Activated B cell treated with CpG ODN at 0.5 μM for 24 hours (primary cell): ENCODE data around the gene LMO7. TPM values are rescaled to one million over a fixed set of nuclear protein-coding genes. Genes with fewer than 3 reads are reported as not detected.
"Not testable (repeated sequence)": the region's sequence is repeated elsewhere in the genome, so short reads cannot be mapped to it uniquely, and the experiment has no call there.

ENCODE experiments used
- ATAC-seq: fragments of 200-7000 bp; cut with Tn5 transposase; one replicate; pipeline ENCODE4 v1.10.0; 2021; ENCODE audit warnings: low read depth, mild to moderate bottlenecking, moderate library complexity
- CTCF ChIA-PET: fragments of 350-600 bp; sonication (Branson Sonifier 250); formaldehyde crosslinking; loops from one replicate; lab custom pipeline; 2021; ENCODE audit warnings: antibody characterized with exemption; lab: Charles Lee
- POLR2A ChIA-PET: fragments of 350-600 bp; sonication (Branson Sonifier 250); formaldehyde crosslinking; loops from one replicate; lab custom pipeline; 2021; ENCODE audit warnings: antibody characterized with exemption; lab: Charles Lee
- DNase-seq: peaks from one replicate; pipeline ENCODE4 v3.0.0; 2022
- H3K27ac Mint-ChIP-seq: one replicate; pipeline ENCODE4 v1.8.0; 2020; ENCODE audit warnings: mixed read lengths
- H3K27me3 Mint-ChIP-seq: one replicate; pipeline ENCODE4 v1.8.0; 2021; ENCODE audit warnings: mixed read lengths
- H3K36me3 Mint-ChIP-seq: one replicate; pipeline ENCODE4 v1.8.0; 2021; ENCODE audit warnings: low read depth, mixed read lengths
- H3K4me1 Mint-ChIP-seq: one replicate; pipeline ENCODE4 v1.8.0; 2021; ENCODE audit warnings: mixed read lengths
- H3K4me3 Mint-ChIP-seq: one replicate; pipeline ENCODE4 v1.8.0; 2020; ENCODE audit warnings: mild to moderate bottlenecking, mixed read lengths
- H3K9me3 Mint-ChIP-seq: one replicate; pipeline ENCODE4 v1.8.0; 2020; ENCODE audit warnings: mixed read lengths
- CTCF ChIP-seq: fragments of 200-600 bp; IDR thresholded peaks from one replicate; pipeline ENCODE4 v1.8.0; 2022; ENCODE audit warnings: antibody characterized with exemption, mild to moderate bottlenecking
- intact Hi-C: fragments of 100-400 bp; cut with micrococcal nuclease; formaldehyde crosslinking; loops from one replicate; pipeline ENCODE4 v1.15.1; 2024
- total RNA-seq: library from RNA; stranded (reverse); gene quantifications from 2 replicates; pipeline ENCODE4 v1.2.3, GENCODE V29; 2022

Gene LMO7
- total RNA-seq, 1 donor from 2014 or later: 19.5 TPM

- no peaks in the 10 kb centered on the region for H3K27me3 Mint-ChIP-seq
- no peak for ATAC-seq
- no peak for TF ChIP-seq CTCF
- no peak overlapping the region for H3K4me3 Mint-ChIP-seq
- ChIA-PET CTCF (no interaction called here), POLR2A (no interaction called here)
- no peaks in the 10 kb centered on the region for H3K4me1 Mint-ChIP-seq
- H3K9me3 Mint-ChIP-seq: no peaks in the 10 kb centered on the region
- no peak overlapping the region for H3K27ac Mint-ChIP-seq
- no peak for DNase-seq
- intact Hi-C loops: no loop called here
- H3K36me3 Mint-ChIP-seq: peaks cover 8% of the 10 kb centered on the region
Observed at GRCh38 chr13:75724752-75725517, 88.8 kb downstream of the LMO7 start.

DNA sequence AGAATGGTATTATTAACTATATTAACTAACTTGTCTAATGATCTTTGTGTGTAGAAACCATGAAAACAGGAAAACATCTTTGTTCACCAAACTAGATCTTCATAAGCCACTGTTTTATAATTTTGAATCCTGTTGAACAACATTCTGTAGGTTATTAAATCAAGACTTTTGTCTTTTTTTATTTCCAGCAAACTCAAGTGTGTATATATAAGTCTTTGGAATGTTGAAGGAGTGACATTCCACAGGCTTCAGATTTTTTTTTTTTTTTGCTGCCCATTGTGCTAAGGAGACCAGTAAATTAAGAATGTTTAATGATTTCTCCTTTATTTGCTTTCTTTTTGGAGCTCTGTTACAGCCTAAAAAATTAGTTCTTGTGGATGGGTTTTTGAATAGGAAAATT is 89.6 kb downstream of the LMO7 start:
- no peaks in the 10 kb centered on the region for H3K27me3 Mint-ChIP-seq
- no peak for DNase-seq
- H3K4me3 Mint-ChIP-seq: no peak overlapping the region
- peaks cover 10% of the 10 kb centered on the region for H3K36me3 Mint-ChIP-seq
- POLR2A ChIA-PET: no interaction called here
- TF ChIP-seq CTCF: no peak
- CTCF ChIA-PET: no interaction called here
- H3K27ac Mint-ChIP-seq: no peak overlapping the region
- no peaks in the 10 kb centered on the region for H3K9me3 Mint-ChIP-seq
- no peaks in the 10 kb centered on the region for H3K4me1 Mint-ChIP-seq
- no peak for ATAC-seq
- intact Hi-C loops: no loop called here

- Mint-ChIP-seq H3K27me3 (no peaks in the 10 kb centered on the region), H3K9me3 (peaks cover 3% of the 10 kb centered on the region), H3K4me1 (no peaks in the 10 kb centered on the region), H3K4me3 (no peak overlapping the region), H3K27ac (no peak overlapping the region), H3K36me3 (peaks cover 14% of the 10 kb centered on the region)
- no peak for TF ChIP-seq CTCF
- DNase-seq (no peak), ATAC-seq (no peak)
- intact Hi-C loops: no loop called here
- POLR2A ChIA-PET: no interaction called here
- CTCF ChIA-PET: no interaction called here
Observed at GRCh38 chr13:75726306-75726705, 90.2 kb downstream of the LMO7 start.

DNA sequence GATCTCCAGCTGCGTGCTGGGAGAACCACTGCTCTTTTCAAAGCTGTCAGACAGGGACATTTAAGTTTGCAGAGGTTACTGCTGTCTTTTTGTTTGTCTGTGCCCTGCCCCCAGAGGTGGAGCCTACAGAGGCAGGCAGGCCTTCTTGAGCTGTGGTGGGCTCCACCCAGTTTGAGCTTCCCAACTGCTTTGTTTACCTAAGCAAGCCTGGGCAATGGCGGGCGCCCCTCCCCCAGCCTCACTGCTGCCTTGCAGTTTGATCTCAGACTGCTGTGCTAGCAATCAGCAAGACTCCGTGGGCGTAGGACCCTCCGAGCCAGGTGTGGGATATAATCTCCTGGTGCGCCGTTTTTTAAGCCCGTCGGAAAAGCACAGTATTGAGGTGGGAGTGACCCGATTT is 97.0 kb downstream of the LMO7 start:
- intact Hi-C loops, ATAC-seq, H3K9me3 Mint-ChIP-seq, H3K27ac Mint-ChIP-seq, POLR2A ChIA-PET, CTCF ChIA-PET, DNase-seq, H3K27me3 Mint-ChIP-seq, H3K4me3 Mint-ChIP-seq, H3K4me1 Mint-ChIP-seq: not testable (repeated sequence)
- H3K36me3 Mint-ChIP-seq: peaks cover 15% of the 10 kb centered on the region

DNA sequence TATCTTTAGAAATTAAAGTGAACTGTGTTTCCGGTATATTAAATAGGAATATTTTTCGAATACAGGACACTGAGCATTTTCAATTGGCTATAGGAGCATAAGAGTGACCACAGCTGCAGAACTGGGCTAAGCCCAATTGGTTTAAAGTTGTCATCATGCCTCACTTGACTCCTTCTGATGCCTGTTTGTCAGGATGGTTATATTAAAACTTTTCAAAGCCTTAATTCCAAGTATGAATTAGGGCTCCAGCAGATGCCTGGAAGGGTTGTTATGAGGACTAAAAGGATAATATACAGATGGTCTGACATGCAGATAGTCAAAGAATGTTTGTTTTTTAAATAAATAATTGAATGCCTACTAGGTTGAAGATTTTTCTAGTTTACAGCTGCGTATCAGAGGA is 100.0 kb downstream of the LMO7 start:
- Mint-ChIP-seq H3K9me3 (peaks cover 2% of the 10 kb centered on the region), H3K27me3 (no peaks in the 10 kb centered on the region), H3K36me3 (peaks cover 6% of the 10 kb centered on the region), H3K4me1 (no peaks in the 10 kb centered on the region), H3K27ac (no peak overlapping the region), H3K4me3 (no peak overlapping the region)
- intact Hi-C loops: no loop called here
- TF ChIP-seq CTCF: no peak
- ATAC-seq (no peak), DNase-seq (no peak)
- CTCF ChIA-PET: no interaction called here
- POLR2A ChIA-PET: no interaction called here

DNA sequence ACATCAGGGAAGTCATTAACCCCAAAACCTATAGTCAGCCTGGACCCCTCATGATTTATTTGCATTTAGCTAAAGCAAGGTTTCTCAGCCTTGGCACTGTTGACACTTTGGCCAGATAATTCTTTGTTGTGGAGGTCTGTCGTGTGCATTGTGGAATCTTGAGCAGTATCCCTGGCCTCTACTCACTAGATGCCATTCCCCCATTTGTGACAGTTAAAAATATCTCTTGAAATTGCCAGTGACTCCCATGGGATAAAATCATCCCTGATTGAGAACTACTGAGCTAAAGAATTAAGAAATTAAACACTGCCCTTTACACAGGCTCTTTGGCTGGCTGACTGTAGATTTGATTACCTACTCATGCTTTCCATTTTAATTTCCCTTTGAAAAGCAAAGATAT is 102.7 kb downstream of the LMO7 start:
- Mint-ChIP-seq H3K4me1 (no peaks in the 10 kb centered on the region), H3K9me3 (peaks cover 7% of the 10 kb centered on the region), H3K4me3 (no peak overlapping the region), H3K27me3 (no peaks in the 10 kb centered on the region), H3K27ac (no peak overlapping the region), H3K36me3 (no peaks in the 10 kb centered on the region)
- intact Hi-C loops: no loop called here
- no peak for ATAC-seq
- ChIA-PET POLR2A (no interaction called here), CTCF (no interaction called here)
- no peak for DNase-seq
- no peak for TF ChIP-seq CTCF
